Astrocyte of the spinal cord (primary cell): Measurements from ENCODE around the gene CLCF1.
A peak's percentile ranks its signal among the peaks of the same experiment; 100 is the strongest.

Experiments used
- DNase-seq: peaks from one replicate; pipeline ENCODE4 v3.0.0; 2011; ENCODE audit warnings: low read depth, low spot score
- H3K4me3 ChIP-seq: 2 replicates; pipeline ENCODE4 v1.5.1; 2011; ENCODE audit warnings: low read depth, mild to moderate bottlenecking, low read length, moderate library complexity
- CTCF ChIP-seq: IDR thresholded peaks from 2 replicates; pipeline ENCODE4 v1.5.1; 2012; ENCODE audit warnings: low read depth, mild to moderate bottlenecking, low read length, inconsistent platforms
- in situ Hi-C: cut with HindIII; loops from 2 replicates; pipeline ENCODE4 v1.10.0; 2017; ENCODE audit warnings: low sequenced_read_pairs

Gene CLCF1

GRCh38 chr11:67372993-67373647 is at the start of gene CLCF1:
Gene CLCF1, minus strand, starts transcription at chr11:67373598. Its CDS starts 59 bp downstream, at chr11:67373539.
- in situ Hi-C loops = no loop called here
- no peak for TF ChIP-seq CTCF
- H3K4me3 ChIP-seq = peak within 1 kb of the TSS; percentile 55
- DNase-seq = peak; percentile 58

- no peak for DNase-seq
Observed at GRCh38 chr11:67422891-67423290, 49.5 kb upstream of the CLCF1 start.

GRCh38 chr11:67421430-67422031 is 48.1 kb upstream of the CLCF1 start:
- TF ChIP-seq CTCF = no peak
- no peak overlapping the region for H3K4me3 ChIP-seq
- DNase-seq = no peak
- in situ Hi-C loops = no loop called here

More at GRCh38 chr11:67422891-67423290, 49.5 kb upstream of the CLCF1 start:
- in situ Hi-C loops = no loop called here
- no peak overlapping the region for H3K4me3 ChIP-seq
- no peak for TF ChIP-seq CTCF

GRCh38 chr11:67420646-67421429 is 47.4 kb upstream of the CLCF1 start:
- in situ Hi-C loops = no loop called here
- no peak for TF ChIP-seq CTCF
- DNase-seq = peak; percentile 90
- H3K4me3 ChIP-seq = peak overlapping the region; percentile 20

GRCh38 chr11:67420147-67420645 is 46.8 kb upstream of the CLCF1 start:
- no peak for DNase-seq
- in situ Hi-C loops = no loop called here
- peak overlapping the region; percentile 10 for H3K4me3 ChIP-seq
- no peak for TF ChIP-seq CTCF

GRCh38 chr11:67419325-67420049 is 46.1 kb upstream of the CLCF1 start:
- in situ Hi-C loops = no loop called here
- no peak for DNase-seq
- no peak for TF ChIP-seq CTCF
- H3K4me3 ChIP-seq = no peak overlapping the region
